Omental fat pad (tissue), 4 donors: ENCODE results near the gene ATF7IP. TPM values are rescaled to one million over a fixed set of nuclear protein-coding genes. Genes with fewer than 3 reads are reported as not detected.

ENCODE experiments used
- ATAC-seq: fragments of 150-250 bp; one replicate; pipeline ENCODE4 v1.9.1; 2016; ENCODE audit warnings: mild to moderate bottlenecking, moderate library complexity; ENCODE audit not compliant: low FRiP score
- DNase-seq: peaks from one replicate; pipeline ENCODE4 v3.0.0-alpha.2; 2019; ENCODE audit warnings: low spot score
- CTCF ChIP-seq, 3 donors: fragments of 450-650 bp; IDR thresholded peaks; one replicate each; pipeline ENCODE4 v1.5.1; 2016 to 2017; ENCODE audit warnings: antibody characterized with exemption in 3 of 3, mild to moderate bottlenecking in 3 of 3, moderate library complexity in 2 of 3
- total RNA-seq, 4 donors: library from RNA; depleted of rRNA; stranded (reverse); fragments of >200 nt; gene quantifications; one replicate each; pipeline ENCODE4 v1.1.0, GENCODE V29; 2016

ATF7IP gene
- total RNA-seq, 4 donors from 2014 or later: 23.9 to 70.0 (median 34.2) TPM

GRCh38 chr12:14417715-14418114 is 52.2 kb downstream of the ATF7IP start:
- no peak for TF ChIP-seq CTCF (IDR thresholded peaks at IDR 0.05)
- no peak for ATAC-seq
- no peak for DNase-seq

GRCh38 chr12:14418451-14418890 is 53.0 kb downstream of the ATF7IP start:
- TF ChIP-seq CTCF (IDR thresholded peaks at IDR 0.05): no peak
- DNase-seq (no peak), ATAC-seq (no peak)

- no peak for TF ChIP-seq CTCF (IDR thresholded peaks at IDR 0.05)
- no peak for DNase-seq
- no peak for ATAC-seq
Measured at GRCh38 chr12:14422516-14423230, 57.2 kb downstream of the ATF7IP start.

- TF ChIP-seq CTCF (IDR thresholded peaks at IDR 0.05): no peak
- no peak for DNase-seq
- no peak for ATAC-seq
Measured at GRCh38 chr12:14424545-14424944, 59.1 kb downstream of the ATF7IP start.

- TF ChIP-seq CTCF (IDR thresholded peaks at IDR 0.05): no peak
- no peak for DNase-seq
- no peak for ATAC-seq
Measured at GRCh38 chr12:14426792-14427191, 61.3 kb downstream of the ATF7IP start.

- TF ChIP-seq CTCF (IDR thresholded peaks at IDR 0.05): no peak
- ATAC-seq (no peak), DNase-seq (no peak)
Measured at GRCh38 chr12:14427929-14428328, 62.4 kb downstream of the ATF7IP start.

GRCh38 chr12:14430394-14430986 is 65.0 kb downstream of the ATF7IP start:
- ATAC-seq (no peak), DNase-seq (no peak)
- no peak for TF ChIP-seq CTCF (IDR thresholded peaks at IDR 0.05)
